K562 (cell line): Measurements from ENCODE around the gene ARHGAP25. TPM values are rescaled to one million over a fixed set of nuclear protein-coding genes. Genes with fewer than 3 reads are reported as not detected.

Source experiments
- BDP1 ChIP-seq: IDR thresholded peaks from 3 replicates; pipeline ENCODE4 v1.6.1; 2011; ENCODE audit not compliant: insufficient read length, insufficient read depth
- CBFA2T3 ChIP-seq: fragments of 450-650 bp; IDR thresholded peaks from 2 replicates; pipeline ENCODE4 v1.6.1; 2017
- E2F8 ChIP-seq: fragments of 450-650 bp; IDR thresholded peaks from 2 replicates; pipeline ENCODE4 v1.7.1; 2018; ENCODE audit warnings: mild to moderate bottlenecking, low read depth; ENCODE audit not compliant: partially characterized antibody
- ELF2 ChIP-seq: fragments of 250-450 bp; sonication (Bioruptor Pico); IDR thresholded peaks from 2 replicates; pipeline ENCODE4 v1.5.0; 2021; ENCODE audit warnings: mild to moderate bottlenecking
- GTF2F1 ChIP-seq: IDR thresholded peaks from 2 replicates; pipeline ENCODE4 v1.6.1; 2011; ENCODE audit warnings: low read depth, low read length, improper control_type of control experiment
- HNRNPH1 ChIP-seq: fragments of 200-400 bp; formaldehyde crosslinking; optimal IDR thresholded peaks from 2 replicates; pipeline ENCODE3; 2017; ENCODE audit warnings: low read depth, mild to moderate bottlenecking, low read length, moderate library complexity
- KLF1 ChIP-seq: fragments of 450-650 bp; IDR thresholded peaks from 2 replicates; pipeline ENCODE4 v1.6.1; 2016; ENCODE audit warnings: missing genetic modification characterization, missing compliant biosample characterization
- KLF6 ChIP-seq: fragments of 250-450 bp; sonication (Bioruptor Pico); IDR thresholded peaks from 2 replicates; pipeline ENCODE4 v1.4.0; 2020; ENCODE audit warnings: mild to moderate bottlenecking, moderate library complexity, borderline replicate concordance
- MAX ChIP-seq: sonication (generic); formaldehyde crosslinking; IDR thresholded peaks from 2 replicates; pipeline ENCODE4 v1.9.0; 2022; ENCODE audit warnings: mild to moderate bottlenecking, missing genetic modification reagents
- PML ChIP-seq: IDR thresholded peaks from 2 replicates; pipeline ENCODE4 v1.6.1; 2012; ENCODE audit warnings: low read length, inconsistent platforms
- PRMT5 ChIP-seq: sonication (generic); formaldehyde crosslinking; IDR thresholded peaks from 2 replicates; pipeline ENCODE4 v1.5.0; 2020; ENCODE audit warnings: missing genetic modification reagents
- PRPF4 ChIP-seq: fragments of 200-400 bp; formaldehyde crosslinking; IDR thresholded peaks from one replicate; pipeline ENCODE4 v1.6.1; 2017; ENCODE audit warnings: low read length, low read depth, mild to moderate bottlenecking; ENCODE audit not compliant: insufficient read depth, poor library complexity, severe bottlenecking
- PTTG1 ChIP-seq: fragments of 450-650 bp; IDR thresholded peaks from 2 replicates; pipeline ENCODE4 v1.6.1; 2016; ENCODE audit warnings: low read depth, mild to moderate bottlenecking, missing genetic modification characterization, missing compliant biosample characterization
- PURB ChIP-seq: sonication (generic); formaldehyde crosslinking; IDR thresholded peaks from 2 replicates; pipeline ENCODE4 v1.9.0; 2021; ENCODE audit warnings: low read depth, mild to moderate bottlenecking, missing genetic modification reagents
- RBFOX2 ChIP-seq: fragments of 200-400 bp; formaldehyde crosslinking; IDR thresholded peaks from 2 replicates; pipeline ENCODE4 v1.6.1; 2017; ENCODE audit warnings: low read depth, mild to moderate bottlenecking, low read length, moderate library complexity
- SRF ChIP-seq, 2 experiments: fragments of 250-450, 450-650 bp in 1 of 2; sonication (Bioruptor Pico) in 1 of 2; sonication (generic) in 1 of 2; formaldehyde crosslinking; IDR thresholded peaks; 2 replicates each; pipeline versions ENCODE4 v1.5.0 to v1.5.1; 2020 to 2022; ENCODE audit warnings: mild to moderate bottlenecking in 1 of 2, missing genetic modification reagents in 1 of 2
- TCFL5 ChIP-seq: fragments of 250-450 bp; sonication (Bioruptor Pico); conservative IDR thresholded peaks from 2 replicates; pipeline ENCODE4 v1.6.1; 2021; ENCODE audit warnings: mild to moderate bottlenecking, moderate library complexity, matching md5 sums
- THAP12 ChIP-seq: fragments of 250-450 bp; sonication (Bioruptor Pico); IDR thresholded peaks from 2 replicates; pipeline ENCODE4 v1.9.0; 2021; ENCODE audit warnings: mild to moderate bottlenecking, inconsistent platforms
- ZC3H8 ChIP-seq: fragments of 450-650 bp; IDR thresholded peaks from 2 replicates; pipeline ENCODE4 v1.6.1; 2017
- ZNF561 ChIP-seq: fragments of 450-650 bp; formaldehyde crosslinking; conservative IDR thresholded peaks from 2 replicates; pipeline ENCODE4 v1.4.0; 2020; ENCODE audit warnings: mild to moderate bottlenecking, moderate library complexity
- ZNF76 ChIP-seq: fragments of 250-450 bp; sonication (Bioruptor Pico); IDR thresholded peaks from 2 replicates; pipeline ENCODE4 v1.4.0; 2020; ENCODE audit warnings: mild to moderate bottlenecking, moderate library complexity, borderline replicate concordance
- polyA plus RNA-seq, 8 experiments: library from polyadenylated mRNA; depleted of rRNA in 4 of 8; stranded (reverse) in 5 of 8; unstranded in 3 of 8; fragments of >200 nt; fragmentation: Nextera tagmentation in 2 of 8; fragmentation: Illumina TruSeq in 1 of 8; extraction: Ambion mirVana in 2 of 8; extraction: Trizol in 1 of 8; gene quantifications; 2 replicates each; pipeline versions ENCODE4 v1.2.1 to v1.2.3, GENCODE V29; 2011 to 2014; ENCODE audit warnings: inconsistent platforms in 1 of 8, missing spikeins in 1 of 8
- total RNA-seq, 7 experiments: library from RNA; depleted of rRNA in 6 of 7; stranded (reverse); fragments of >200 nt in 6 of 7; fragmentation: Illumina TruSeq in 2 of 7; extraction: Trizol in 2 of 7; gene quantifications; 2 replicates each; pipeline versions ENCODE4 v1.2.1 to v1.2.3, GENCODE V29; 2011 to 2021; ENCODE audit warnings: low replicate concordance in 1 of 7
- TF ChIP-seq, protein P1 (sequence below): fragments of 250-450 bp; sonication (Bioruptor Pico); IDR thresholded peaks from 2 replicates; pipeline ENCODE4 v1.5.0; 2021; ENCODE audit warnings: mild to moderate bottlenecking, borderline replicate concordance

Gene ARHGAP25
- total and polyA plus RNA-seq, 9 of the 15 experiments (the other 6 are each of a cell fraction or from before 2014, with no cell fraction given): 4.9 to 14.8 (median 10.7) TPM

DNA sequence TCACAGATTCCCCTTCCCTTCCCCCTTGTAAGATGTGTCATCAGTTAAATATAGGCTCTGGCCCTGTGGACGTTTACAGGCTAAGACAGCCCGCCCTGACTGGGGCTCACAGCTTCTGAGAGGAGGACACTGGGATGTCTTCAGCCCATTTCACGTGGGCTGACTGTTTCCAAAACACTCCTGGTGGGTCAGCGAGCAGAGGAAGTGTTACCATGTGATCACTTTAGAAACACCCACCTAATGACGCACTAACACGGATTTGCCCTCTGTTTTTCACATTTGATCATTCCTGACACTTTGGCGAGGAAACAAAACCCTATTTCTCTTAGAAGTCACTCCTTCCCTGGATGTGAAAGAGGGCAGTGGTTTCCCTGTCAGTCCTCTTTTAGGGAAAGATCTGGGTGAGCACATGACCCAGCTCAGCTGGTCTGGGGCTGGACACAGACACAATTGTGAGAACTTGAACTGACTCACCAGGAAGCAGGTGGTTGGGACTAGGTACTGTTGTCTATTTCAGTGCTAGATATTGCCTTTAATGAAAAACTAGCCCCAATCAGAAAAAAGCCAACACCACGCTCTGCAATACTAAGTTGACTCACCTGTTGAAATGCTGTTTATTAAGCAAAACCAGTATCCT, 97.7 kb downstream of the ARHGAP25 start (continued):
- TF ChIP-seq E2F8 (no peak), CBFA2T3 (no peak), GTF2F1 (no peak), PRPF4 (no peak), MAX (CRISPR knock-in tag) (peak; percentile 64), ZNF561 (CRISPR knock-in tag) (no peak), ZC3H8 (no peak), TCFL5 (no peak), PRMT5 (CRISPR knock-in tag) (no peak), PTTG1 (tag) (no peak), ZNF76 (CRISPR knock-in tag) (no peak), SRF (CRISPR knock-in tag; IDR thresholded peaks at IDR 0.05) (0 out of 4 replicates have a peak, but pooled peaks of 1 of the 2 experiments have one; percentile 15), HNRNPH1 (no peak), PURB (CRISPR knock-in tag) (no peak), PML (no peak), KLF6 (CRISPR knock-in tag) (no peak), KLF1 (tag) (no peak), BDP1 (no peak), THAP12 (CRISPR knock-in tag) (no peak), RBFOX2 (no peak), ELF2 (no peak)
- TF ChIP-seq, protein P1, sequence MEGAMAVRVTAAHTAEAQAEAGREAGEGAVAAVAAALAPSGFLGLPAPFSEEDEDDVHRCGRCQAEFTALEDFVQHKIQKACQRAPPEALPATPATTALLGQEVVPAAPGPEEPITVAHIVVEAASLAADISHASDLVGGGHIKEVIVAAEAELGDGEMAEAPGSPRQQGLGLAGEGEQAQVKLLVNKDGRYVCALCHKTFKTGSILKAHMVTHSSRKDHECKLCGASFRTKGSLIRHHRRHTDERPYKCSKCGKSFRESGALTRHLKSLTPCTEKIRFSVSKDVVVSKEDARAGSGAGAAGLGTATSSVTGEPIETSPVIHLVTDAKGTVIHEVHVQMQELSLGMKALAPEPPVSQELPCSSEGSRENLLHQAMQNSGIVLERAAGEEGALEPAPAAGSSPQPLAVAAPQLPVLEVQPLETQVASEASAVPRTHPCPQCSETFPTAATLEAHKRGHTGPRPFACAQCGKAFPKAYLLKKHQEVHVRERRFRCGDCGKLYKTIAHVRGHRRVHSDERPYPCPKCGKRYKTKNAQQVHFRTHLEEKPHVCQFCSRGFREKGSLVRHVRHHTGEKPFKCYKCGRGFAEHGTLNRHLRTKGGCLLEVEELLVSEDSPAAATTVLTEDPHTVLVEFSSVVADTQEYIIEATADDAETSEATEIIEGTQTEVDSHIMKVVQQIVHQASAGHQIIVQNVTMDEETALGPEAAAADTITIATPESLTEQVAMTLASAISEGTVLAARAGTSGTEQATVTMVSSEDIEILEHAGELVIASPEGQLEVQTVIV (CRISPR knock-in tag): no peak
